Thyroid gland (tissue), 4 donors: Measurements from ENCODE around the gene SUPT16H. TPM values are rescaled to one million over a fixed set of nuclear protein-coding genes. Genes with fewer than 3 reads are reported as not detected.

Source experiments
- DNase-seq, 2 donors: peaks; one replicate each; pipeline ENCODE4 v3.0.0-alpha.2; 2019
- H3K27ac ChIP-seq, 3 donors: fragments of 200-600 bp; sonication (generic); 1 replicate in 2 of 3; 2 replicates in 1 of 3; pipeline ENCODE4 v1.5.1; 2016 to 2019; ENCODE audit warnings: mild to moderate bottlenecking in 1 of 3, moderate library complexity in 1 of 3
- H3K27me3 ChIP-seq: fragments of 200-600 bp; sonication (generic); one replicate; pipeline ENCODE4 v1.5.1; 2019
- H3K36me3 ChIP-seq, 2 donors: fragments of 200-600 bp; sonication (generic); one replicate each; pipeline ENCODE4 v1.5.1; 2016 to 2019
- H3K4me1 ChIP-seq, 2 donors: fragments of 200-600 bp; sonication (generic); one replicate each; pipeline ENCODE4 v1.5.1; 2017 to 2019
- H3K4me3 ChIP-seq, 3 donors: fragments of 200-600 bp; sonication (generic); replicated peaks in 1 of 3; 1 replicate in 2 of 3; 2 replicates in 1 of 3; pipeline ENCODE4 v1.5.1; 2016; ENCODE audit warnings: mild to moderate bottlenecking in 1 of 3
- H3K9me3 ChIP-seq: fragments of 200-600 bp; sonication (generic); one replicate; pipeline ENCODE4 v1.5.1; 2017
- POLR2A ChIP-seq, 2 donors: fragments of 450-650 bp; IDR thresholded peaks; one replicate each; pipeline ENCODE4 v1.6.1; 2017; ENCODE audit warnings: antibody characterized with exemption in 2 of 2, mild to moderate bottlenecking in 2 of 2, moderate library complexity in 1 of 2
- WGBS, 2 donors: methylation state at CpG; one replicate each; pipeline ENCODE4 v1.1.5; 2017; 5-methylcytosine and 5-hydroxymethylcytosine counted together
- intact Hi-C: fragments of 100-400 bp; cut with DNase I; formaldehyde crosslinking; loops from one replicate; pipeline ENCODE4 v1.15.1; 2023
- total RNA-seq, 4 donors: library from RNA; depleted of rRNA; stranded (reverse); fragments of >200 nt; gene quantifications; one replicate each; pipeline ENCODE4 v1.2.3, GENCODE V29; 2016
- TF ChIP-seq, protein P1 (sequence below), 6 experiments: fragments of 200-600 bp in 3 of 6; fragments of 450-650 bp in 3 of 6; sonication (generic) in 3 of 6; IDR thresholded peaks; one replicate each; pipeline ENCODE4 v1.5.1; 2016 to 2019; ENCODE audit warnings: antibody characterized with exemption in 6 of 6, mild to moderate bottlenecking in 2 of 6, inconsistent platforms in 1 of 6, moderate library complexity in 1 of 6

SUPT16H gene
- total RNA-seq, 4 donors from 2014 or later = 58.4 to 87.0 (median 69.9) TPM

DNA sequence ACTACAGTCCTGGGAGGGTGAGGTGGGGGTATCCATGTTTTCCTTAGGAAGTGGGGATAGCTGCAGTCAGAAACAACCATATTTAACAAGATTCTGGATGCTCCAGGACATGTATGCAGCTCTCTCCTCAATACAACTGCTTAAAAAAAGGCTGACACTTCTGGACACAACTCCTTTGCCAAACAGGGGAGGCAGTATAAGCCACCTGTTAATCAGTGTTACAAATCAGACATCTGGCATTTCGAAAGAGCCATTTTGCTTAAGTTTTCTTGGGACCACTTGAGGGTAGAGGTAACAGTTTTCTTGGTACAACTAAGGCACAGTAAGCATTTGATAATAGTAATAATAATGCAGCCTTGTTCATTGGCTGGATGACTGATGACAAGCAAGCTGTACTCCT, 56.8 kb downstream of the SUPT16H start:
- Histone ChIP-seq H3K4me3 (no peak overlapping the region), H3K4me1 (no peaks in the 10 kb centered on the region), H3K27ac (no peak overlapping the region), H3K36me3 (no peaks in the 10 kb centered on the region), H3K9me3 (no peaks in the 10 kb centered on the region), H3K27me3 (no peaks in the 10 kb centered on the region)
- 81 to 94% methylated on average over 1 of the region's 1 CpG for WGBS, 2 donors
- no peak for TF ChIP-seq POLR2A (IDR thresholded peaks at IDR 0.05)
- TF ChIP-seq, protein P1, sequence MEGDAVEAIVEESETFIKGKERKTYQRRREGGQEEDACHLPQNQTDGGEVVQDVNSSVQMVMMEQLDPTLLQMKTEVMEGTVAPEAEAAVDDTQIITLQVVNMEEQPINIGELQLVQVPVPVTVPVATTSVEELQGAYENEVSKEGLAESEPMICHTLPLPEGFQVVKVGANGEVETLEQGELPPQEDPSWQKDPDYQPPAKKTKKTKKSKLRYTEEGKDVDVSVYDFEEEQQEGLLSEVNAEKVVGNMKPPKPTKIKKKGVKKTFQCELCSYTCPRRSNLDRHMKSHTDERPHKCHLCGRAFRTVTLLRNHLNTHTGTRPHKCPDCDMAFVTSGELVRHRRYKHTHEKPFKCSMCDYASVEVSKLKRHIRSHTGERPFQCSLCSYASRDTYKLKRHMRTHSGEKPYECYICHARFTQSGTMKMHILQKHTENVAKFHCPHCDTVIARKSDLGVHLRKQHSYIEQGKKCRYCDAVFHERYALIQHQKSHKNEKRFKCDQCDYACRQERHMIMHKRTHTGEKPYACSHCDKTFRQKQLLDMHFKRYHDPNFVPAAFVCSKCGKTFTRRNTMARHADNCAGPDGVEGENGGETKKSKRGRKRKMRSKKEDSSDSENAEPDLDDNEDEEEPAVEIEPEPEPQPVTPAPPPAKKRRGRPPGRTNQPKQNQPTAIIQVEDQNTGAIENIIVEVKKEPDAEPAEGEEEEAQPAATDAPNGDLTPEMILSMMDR (IDR thresholded peaks at IDR 0.05) = no peak
- DNase-seq = no peak
- intact Hi-C loops = no loop called here

DNA sequence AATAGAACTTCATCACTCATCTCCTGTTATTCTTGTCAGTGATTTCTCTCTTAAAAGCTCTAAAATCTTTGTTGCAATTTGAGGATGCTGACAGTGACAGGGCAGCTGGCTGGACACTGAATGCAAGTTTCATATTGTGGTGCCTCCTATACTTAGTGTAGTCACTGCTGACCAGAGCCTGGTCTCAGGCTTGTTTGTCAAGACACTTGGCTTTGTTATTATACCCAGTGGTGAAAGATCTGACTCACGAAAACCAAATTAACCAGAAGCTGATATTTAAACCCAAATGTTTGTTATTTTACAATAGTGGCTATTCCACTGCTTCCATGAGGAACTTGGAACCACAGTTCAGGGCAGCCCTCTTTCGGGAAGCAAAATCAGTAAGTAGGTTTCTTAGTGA, 61.1 kb downstream of the SUPT16H start:
- no peak overlapping the region for H3K27ac ChIP-seq
- DNase-seq = no peak
- no peak overlapping the region for H3K4me3 ChIP-seq
- no peaks in the 10 kb centered on the region for H3K36me3 ChIP-seq
- H3K4me1 ChIP-seq = no peaks in the 10 kb centered on the region
- 48 to 75% methylated on average over 2 of the region's 2 CpGs for WGBS, 2 donors
- no peaks in the 10 kb centered on the region for H3K27me3 ChIP-seq
- TF ChIP-seq, protein P1 (IDR thresholded peaks at IDR 0.05) = no peak
- no peak for TF ChIP-seq POLR2A (IDR thresholded peaks at IDR 0.05)
- no peaks in the 10 kb centered on the region for H3K9me3 ChIP-seq
- intact Hi-C loops = no loop called here

DNA sequence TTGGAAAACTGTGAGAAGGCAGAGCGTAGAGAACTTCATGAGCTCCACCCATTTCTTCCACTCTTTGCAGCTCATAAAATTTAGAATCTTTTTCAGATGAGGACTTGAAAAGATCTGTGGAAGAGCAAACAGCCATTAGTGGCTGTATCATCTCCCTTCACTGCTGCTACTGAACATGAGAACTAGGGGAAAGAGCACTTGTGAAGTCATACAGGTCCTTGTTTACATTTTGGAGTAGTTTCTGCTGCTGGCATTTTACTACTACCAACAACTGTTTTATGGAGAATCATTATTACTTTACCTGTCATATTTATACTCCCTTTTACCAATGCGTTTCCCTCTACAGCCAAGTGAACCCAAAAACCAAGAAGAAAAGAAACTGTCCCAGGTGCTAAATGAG, 62.9 kb downstream of the SUPT16H start:
- no peaks in the 10 kb centered on the region for H3K4me1 ChIP-seq
- no peak overlapping the region for H3K27ac ChIP-seq
- H3K4me3 ChIP-seq = no peak overlapping the region
- no peaks in the 10 kb centered on the region for H3K36me3 ChIP-seq
- no peak for DNase-seq
- H3K27me3 ChIP-seq = no peaks in the 10 kb centered on the region
- TF ChIP-seq POLR2A (IDR thresholded peaks at IDR 0.05) = no peak
- TF ChIP-seq, protein P1 (IDR thresholded peaks at IDR 0.05) = no peak
- 84% methylated on average over 2 of the region's 2 CpGs for WGBS, 2 donors
- intact Hi-C loops = no loop called here
- no peaks in the 10 kb centered on the region for H3K9me3 ChIP-seq

DNA sequence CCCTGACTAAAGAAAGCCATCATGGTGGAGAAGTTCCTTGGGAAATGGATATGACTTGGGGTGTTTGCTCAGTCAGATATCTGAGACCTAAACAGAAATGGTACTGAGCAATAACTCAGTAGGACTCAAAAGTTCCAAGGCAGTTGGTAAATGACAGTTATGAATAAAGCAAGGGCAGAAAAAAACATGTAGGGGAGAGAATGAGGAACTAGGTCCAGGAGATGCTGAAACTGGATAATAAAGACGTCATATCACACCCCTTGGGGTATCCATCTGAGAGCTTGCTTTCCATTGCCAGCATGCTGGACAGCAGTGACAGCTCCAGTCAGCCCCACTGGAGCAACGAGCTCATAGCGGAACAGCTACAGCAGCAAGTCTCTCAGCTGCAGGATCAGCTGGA, 66.4 kb downstream of the SUPT16H start:
- no peak overlapping the region for H3K4me3 ChIP-seq
- no peaks in the 10 kb centered on the region for H3K36me3 ChIP-seq
- WGBS, 2 donors = 57 to 64% methylated on average over 3 of the region's 3 CpGs
- H3K9me3 ChIP-seq = no peaks in the 10 kb centered on the region
- intact Hi-C loops = no loop called here
- no peak for TF ChIP-seq POLR2A (IDR thresholded peaks at IDR 0.05)
- TF ChIP-seq, protein P1 (IDR thresholded peaks at IDR 0.05) = no peak
- no peaks in the 10 kb centered on the region for H3K27me3 ChIP-seq
- no peak overlapping the region for H3K27ac ChIP-seq
- no peak for DNase-seq
- H3K4me1 ChIP-seq = no peaks in the 10 kb centered on the region

DNA sequence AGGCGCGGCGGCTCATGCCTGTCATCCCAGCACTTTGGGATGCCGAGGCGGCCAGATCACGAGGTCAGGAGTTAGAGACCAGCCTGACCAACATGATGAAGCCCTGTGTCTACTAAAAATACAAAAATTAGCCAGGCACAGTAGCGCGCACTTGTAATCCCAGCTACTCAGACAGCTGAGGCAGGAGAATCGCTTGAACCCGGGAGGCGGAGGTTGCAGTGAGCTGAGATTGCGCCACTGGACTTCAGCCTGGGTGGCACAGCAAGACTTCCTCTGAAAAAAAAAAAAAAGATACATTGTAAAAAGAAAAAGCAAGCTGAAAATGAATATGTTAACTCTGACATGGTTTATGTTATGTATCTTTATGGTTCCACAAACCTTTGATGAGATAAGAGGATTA, 70.3 kb downstream of the SUPT16H start:
- H3K9me3 ChIP-seq = no peaks in the 10 kb centered on the region
- peaks cover 0 to 4% of the 10 kb centered on the region in 2 donors for H3K4me1 ChIP-seq
- H3K27me3 ChIP-seq = no peaks in the 10 kb centered on the region
- H3K27ac ChIP-seq = no peak overlapping the region
- no peaks in the 10 kb centered on the region for H3K36me3 ChIP-seq
- TF ChIP-seq POLR2A (IDR thresholded peaks at IDR 0.05) = no peak
- TF ChIP-seq, protein P1 (IDR thresholded peaks at IDR 0.05) = no peak
- 90 to 91% methylated on average over 12 of the region's 12 CpGs for WGBS, 2 donors
- intact Hi-C loops = no loop called here
- DNase-seq = no peak
- H3K4me3 ChIP-seq = no peak overlapping the region
